Measurements from ENCODE around the gene OR10C1. TPM values are rescaled to one million over a fixed set of nuclear protein-coding genes. Genes with fewer than 3 reads are reported as not detected.
"Not testable (repeated sequence)": the region's sequence is repeated elsewhere in the genome, so short reads cannot be mapped to it uniquely, and the experiment has no call there.

The OR10C1 gene
- total RNA-seq, result not detected

GRCh38 chr6:29439006-29439405, at the start of gene OR10C1:
TSS of gene OR10C1 (plus strand) at chr6:29439306. CDS start at chr6:29440016, 710 bp downstream.
- CTCF ChIA-PET, result no interaction called here
- no peak within 1 kb of the TSS for H3K27ac Mint-ChIP-seq
- H3K36me3 Mint-ChIP-seq (ENCODE audit: low read depth), result no peaks in the 10 kb centered on the region
- no peak within 1 kb of the TSS for H3K4me3 Mint-ChIP-seq
- no peaks in the 10 kb centered on the region for H3K9me3 Mint-ChIP-seq
- H3K4me1 Mint-ChIP-seq, result no peaks in the 10 kb centered on the region
- peaks cover 20% of the 10 kb centered on the region for H3K27me3 Mint-ChIP-seq
- POLR2A ChIA-PET, result no interaction called here
- DNase-seq, result no peak

GRCh38 chr6:29395331-29395730, 43.8 kb upstream of the OR10C1 start, which contains the start of gene OR12D2:
TSS of gene OR12D2 (plus strand) at chr6:29395631. CDS start at chr6:29396700, 1,069 bp downstream.
- H3K4me1 Mint-ChIP-seq, result no peaks in the 10 kb centered on the region
- no peaks in the 10 kb centered on the region for H3K9me3 Mint-ChIP-seq
- no peak within 1 kb of the TSS for H3K27ac Mint-ChIP-seq
- no peak within 1 kb of the TSS for H3K4me3 Mint-ChIP-seq
- DNase-seq, result no peak
- no peaks in the 10 kb centered on the region for H3K36me3 Mint-ChIP-seq (ENCODE audit: low read depth)
- ChIA-PET POLR2A (no interaction called here), CTCF (no interaction called here)
- H3K27me3 Mint-ChIP-seq, result peaks cover 16% of the 10 kb centered on the region

DNA sequence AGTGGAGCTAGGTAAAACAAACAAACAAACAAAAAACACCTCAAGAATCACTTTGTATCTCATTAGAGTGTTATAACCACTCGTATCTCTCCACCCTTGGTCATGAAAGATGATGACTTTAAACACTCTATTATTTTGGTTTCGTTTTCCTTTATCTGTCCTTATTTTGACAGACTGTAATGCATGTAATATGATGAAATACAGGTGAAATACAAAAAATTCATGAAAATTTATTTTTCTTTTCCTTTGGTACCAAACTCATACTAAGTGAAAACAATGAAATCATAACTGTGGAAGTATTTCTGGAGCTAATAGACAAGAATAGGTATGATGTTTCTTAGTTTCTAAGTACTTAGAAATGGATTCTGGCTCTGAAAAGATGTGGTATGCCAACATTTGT, 39.6 kb upstream of the OR10C1 start:
- Mint-ChIP-seq H3K9me3 (no peaks in the 10 kb centered on the region), H3K4me1 (no peaks in the 10 kb centered on the region), H3K27ac (no peak overlapping the region), H3K27me3 (peaks cover 26% of the 10 kb centered on the region), H3K4me3 (no peak overlapping the region), H3K36me3 (ENCODE audit: low read depth) (no peaks in the 10 kb centered on the region)
- ChIA-PET POLR2A (no interaction called here), CTCF (interaction anchor here (0.6 kb wide), 1 partner anchor 14 kb away, joined by 3 read pairs; no protein-coding TSS in a partner anchor)
- no peak for DNase-seq

- no peak overlapping the region for H3K27ac Mint-ChIP-seq
- CTCF ChIA-PET, result no interaction called here
- H3K4me1 Mint-ChIP-seq, result no peaks in the 10 kb centered on the region
- H3K27me3 Mint-ChIP-seq, result peaks cover 13% of the 10 kb centered on the region
- POLR2A ChIA-PET, result no interaction called here
- H3K9me3 Mint-ChIP-seq, result no peaks in the 10 kb centered on the region
- no peak overlapping the region for H3K4me3 Mint-ChIP-seq
- DNase-seq, result no peak
- no peaks in the 10 kb centered on the region for H3K36me3 Mint-ChIP-seq (ENCODE audit: low read depth)
These were observed 35.3 kb upstream of the OR10C1 start for GRCh38 chr6:29403801-29404200.

GRCh38 chr6:29414588-29414987, 24.5 kb upstream of the OR10C1 start, which contains the start of gene OR12D1:
TSS of gene OR12D1 (plus strand) at chr6:29414928.
- H3K27me3 Mint-ChIP-seq, result peaks cover 29% of the 10 kb centered on the region
- no peaks in the 10 kb centered on the region for H3K9me3 Mint-ChIP-seq
- ChIA-PET POLR2A (no interaction called here), CTCF (no interaction called here)
- H3K36me3 Mint-ChIP-seq (ENCODE audit: low read depth), result no peaks in the 10 kb centered on the region
- no peak within 1 kb of the TSS for H3K4me3 Mint-ChIP-seq
- no peaks in the 10 kb centered on the region for H3K4me1 Mint-ChIP-seq
- DNase-seq, result no peak
- no peak within 1 kb of the TSS for H3K27ac Mint-ChIP-seq

GRCh38 chr6:29419516-29419915, 19.6 kb upstream of the OR10C1 start:
- no peak overlapping the region for H3K27ac Mint-ChIP-seq
- no peaks in the 10 kb centered on the region for H3K4me1 Mint-ChIP-seq
- ChIA-PET CTCF (no interaction called here), POLR2A (no interaction called here)
- H3K36me3 Mint-ChIP-seq (ENCODE audit: low read depth), result no peaks in the 10 kb centered on the region
- DNase-seq, result no peak
- no peaks in the 10 kb centered on the region for H3K9me3 Mint-ChIP-seq
- peaks cover 26% of the 10 kb centered on the region for H3K27me3 Mint-ChIP-seq
- H3K4me3 Mint-ChIP-seq, result no peak overlapping the region

- Mint-ChIP-seq H3K36me3 (ENCODE audit: low read depth) (no peaks in the 10 kb centered on the region), H3K27ac (no peak overlapping the region), H3K9me3 (no peaks in the 10 kb centered on the region), H3K4me3 (no peak overlapping the region), H3K27me3 (peaks cover 24% of the 10 kb centered on the region), H3K4me1 (no peaks in the 10 kb centered on the region)
- POLR2A ChIA-PET, result no interaction called here
- DNase-seq, result no peak
- CTCF ChIA-PET, result no interaction called here
These were observed 14.9 kb upstream of the OR10C1 start for GRCh38 chr6:29424168-29424567.

DNA sequence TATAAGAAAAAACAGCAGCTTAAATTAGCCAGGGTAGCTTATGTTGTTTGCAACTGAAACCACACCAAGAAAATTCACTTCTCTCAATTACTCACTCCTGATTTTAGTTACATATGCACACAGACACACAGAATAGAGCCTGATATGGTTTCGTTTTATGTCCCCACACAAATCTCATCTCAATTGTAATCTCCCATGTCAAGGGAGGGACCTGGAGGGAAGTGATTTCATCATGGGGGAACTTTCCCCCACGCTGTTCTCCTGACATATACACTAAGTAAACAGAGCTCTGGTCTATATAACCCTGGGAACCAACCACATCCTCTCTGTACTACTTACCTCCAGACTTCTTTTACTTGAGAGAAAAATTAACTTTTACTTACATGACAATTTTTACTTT, 14.5 kb upstream of the OR10C1 start:
- Mint-ChIP-seq H3K36me3 (ENCODE audit: low read depth) (no peaks in the 10 kb centered on the region), H3K27ac (no peak overlapping the region), H3K27me3 (peaks cover 28% of the 10 kb centered on the region), H3K4me3 (no peak overlapping the region), H3K9me3 (no peaks in the 10 kb centered on the region), H3K4me1 (no peaks in the 10 kb centered on the region)
- ChIA-PET POLR2A (no interaction called here), CTCF (no interaction called here)
- no peak for DNase-seq

DNA sequence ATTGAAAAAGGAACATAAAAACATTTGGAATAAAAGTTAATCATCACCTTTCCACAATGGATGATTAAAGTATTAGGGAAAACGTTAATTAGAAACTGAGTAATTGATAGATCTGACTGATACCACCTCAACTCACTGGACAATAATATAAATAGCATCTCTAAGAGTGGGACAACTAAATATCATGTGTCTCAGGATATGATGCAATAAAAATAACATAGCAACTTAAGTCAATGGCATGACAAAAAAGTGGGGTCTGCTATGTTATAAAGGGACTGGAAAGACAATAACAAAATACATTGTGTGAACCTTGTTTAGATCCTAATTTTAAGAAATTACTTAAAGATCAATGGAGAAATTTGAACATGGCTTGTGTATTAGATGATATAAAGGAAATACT, 14.0 kb upstream of the OR10C1 start:
- Mint-ChIP-seq H3K4me1 (no peaks in the 10 kb centered on the region), H3K4me3 (no peak overlapping the region), H3K36me3 (ENCODE audit: low read depth) (no peaks in the 10 kb centered on the region), H3K27ac (no peak overlapping the region), H3K27me3 (peaks cover 28% of the 10 kb centered on the region), H3K9me3 (no peaks in the 10 kb centered on the region)
- CTCF ChIA-PET, result no interaction called here
- POLR2A ChIA-PET, result no interaction called here
- DNase-seq, result no peak

- H3K36me3 Mint-ChIP-seq (ENCODE audit: low read depth), result no peaks in the 10 kb centered on the region
- peaks cover 33% of the 10 kb centered on the region for H3K27me3 Mint-ChIP-seq
- H3K27ac Mint-ChIP-seq, result no peak overlapping the region
- no peaks in the 10 kb centered on the region for H3K4me1 Mint-ChIP-seq
- no peaks in the 10 kb centered on the region for H3K9me3 Mint-ChIP-seq
- DNase-seq, result no peak
- no peak overlapping the region for H3K4me3 Mint-ChIP-seq
- ChIA-PET POLR2A (no interaction called here), CTCF (no interaction called here)
These were observed 12.5 kb upstream of the OR10C1 start for GRCh38 chr6:29426654-29427053.

DNA sequence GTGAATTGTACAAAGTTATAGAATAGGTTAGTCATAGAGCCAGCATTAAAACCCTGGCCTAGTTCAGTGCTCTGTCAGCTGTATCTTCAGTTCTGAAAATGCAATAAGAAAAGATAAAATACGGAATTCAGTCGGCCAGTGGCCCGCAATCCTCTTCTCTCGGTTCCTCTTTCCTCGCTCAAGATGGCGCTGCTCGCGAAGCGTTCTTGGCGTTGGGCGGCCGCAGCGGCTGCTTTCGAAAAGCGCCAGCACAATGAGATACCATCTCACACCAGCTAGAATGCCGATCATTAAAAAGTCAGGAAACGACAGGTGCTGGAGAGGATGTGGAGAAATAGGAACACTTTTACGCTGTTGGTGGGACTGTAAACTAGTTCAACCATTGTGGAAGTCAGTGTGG, 2.4 kb upstream of the OR10C1 start:
- DNase-seq; H3K36me3 Mint-ChIP-seq (ENCODE audit: low read depth); H3K9me3 Mint-ChIP-seq; H3K4me3 Mint-ChIP-seq; POLR2A ChIA-PET; H3K27ac Mint-ChIP-seq; CTCF ChIA-PET; H3K4me1 Mint-ChIP-seq: not testable (repeated sequence)
- peaks cover 26% of the 10 kb centered on the region for H3K27me3 Mint-ChIP-seq

DNA sequence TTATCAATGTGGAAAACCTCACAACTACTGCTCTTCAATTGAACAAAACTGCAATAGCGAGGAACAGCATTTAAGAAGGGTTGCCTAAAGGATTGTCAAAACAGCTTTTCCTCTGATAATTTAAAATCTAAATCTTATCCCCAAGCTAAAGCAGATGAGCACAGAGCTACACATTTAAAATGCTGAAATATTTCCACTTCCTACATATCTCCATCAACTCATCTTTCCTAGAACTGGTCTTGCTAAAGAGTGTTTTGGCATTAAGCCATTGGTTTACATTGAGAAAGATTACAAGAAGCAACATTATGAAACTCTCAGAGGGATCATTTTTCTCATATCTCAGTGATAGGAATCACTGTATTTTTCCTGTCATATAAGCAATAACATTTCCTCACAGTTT, 3.6 kb downstream of the OR10C1 start:
- Mint-ChIP-seq H3K36me3 (ENCODE audit: low read depth) (no peaks in the 10 kb centered on the region), H3K27me3 (peaks cover 21% of the 10 kb centered on the region), H3K4me3 (no peak overlapping the region), H3K9me3 (no peaks in the 10 kb centered on the region), H3K4me1 (no peaks in the 10 kb centered on the region), H3K27ac (no peak overlapping the region)
- CTCF ChIA-PET, result no interaction called here
- no peak for DNase-seq
- POLR2A ChIA-PET, result no interaction called here

- POLR2A ChIA-PET; H3K4me3 Mint-ChIP-seq; H3K9me3 Mint-ChIP-seq; DNase-seq; H3K36me3 Mint-ChIP-seq (ENCODE audit: low read depth); H3K4me1 Mint-ChIP-seq; CTCF ChIA-PET; H3K27ac Mint-ChIP-seq: not testable (repeated sequence)
- H3K27me3 Mint-ChIP-seq, result peaks cover 17% of the 10 kb centered on the region
These were observed 4.9 kb downstream of the OR10C1 start for GRCh38 chr6:29444031-29444430.

GRCh38 chr6:29447670-29448069, 8.6 kb downstream of the OR10C1 start:
- ChIA-PET CTCF (no interaction called here), POLR2A (no interaction called here)
- H3K9me3 Mint-ChIP-seq, result peaks cover 2% of the 10 kb centered on the region
- DNase-seq, result no peak
- H3K4me1 Mint-ChIP-seq, result no peaks in the 10 kb centered on the region
- H3K27ac Mint-ChIP-seq, result no peak overlapping the region
- H3K4me3 Mint-ChIP-seq, result no peak overlapping the region
- H3K27me3 Mint-ChIP-seq, result peaks cover 17% of the 10 kb centered on the region
- no peaks in the 10 kb centered on the region for H3K36me3 Mint-ChIP-seq (ENCODE audit: low read depth)
